ENCODE measurements around the gene CCDC195. TPM values are rescaled to one million over a fixed set of nuclear protein-coding genes. Genes with fewer than 3 reads are reported as not detected.

The CCDC195 gene
- total RNA-seq, 4 donors from 2014 or later, result not detected

DNA sequence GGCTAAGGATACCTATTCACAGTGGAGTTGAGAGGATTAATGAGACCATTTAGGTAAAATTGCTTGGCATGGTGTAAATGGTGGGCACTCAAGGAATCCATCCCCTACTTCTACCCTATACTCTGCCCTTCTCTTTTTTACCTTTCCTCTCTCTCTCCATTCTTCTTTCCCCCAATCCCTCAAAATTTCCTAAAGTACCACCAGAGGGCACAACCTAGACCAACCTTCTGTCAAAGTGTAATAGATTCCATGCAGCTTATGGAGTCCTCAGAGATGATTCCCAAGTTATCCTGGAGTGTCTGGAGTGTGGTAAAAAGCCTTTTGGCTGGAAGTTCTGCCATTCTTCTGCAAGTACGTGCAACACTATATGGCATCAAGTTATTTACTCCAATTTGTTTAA, 33.0 kb upstream of the CCDC195 start:
- Histone ChIP-seq H3K27ac (no peak overlapping the region), H3K27me3 (no peaks in the 10 kb centered on the region), H3K36me3 (no peaks in the 10 kb centered on the region), H3K9me3 (no peaks in the 10 kb centered on the region), H3K4me1 (no peaks in the 10 kb centered on the region), H3K4me3 (no peak overlapping the region)
- no peak for TF ChIP-seq POLR2A (IDR thresholded peaks at IDR 0.05)
- TF ChIP-seq, protein P1, sequence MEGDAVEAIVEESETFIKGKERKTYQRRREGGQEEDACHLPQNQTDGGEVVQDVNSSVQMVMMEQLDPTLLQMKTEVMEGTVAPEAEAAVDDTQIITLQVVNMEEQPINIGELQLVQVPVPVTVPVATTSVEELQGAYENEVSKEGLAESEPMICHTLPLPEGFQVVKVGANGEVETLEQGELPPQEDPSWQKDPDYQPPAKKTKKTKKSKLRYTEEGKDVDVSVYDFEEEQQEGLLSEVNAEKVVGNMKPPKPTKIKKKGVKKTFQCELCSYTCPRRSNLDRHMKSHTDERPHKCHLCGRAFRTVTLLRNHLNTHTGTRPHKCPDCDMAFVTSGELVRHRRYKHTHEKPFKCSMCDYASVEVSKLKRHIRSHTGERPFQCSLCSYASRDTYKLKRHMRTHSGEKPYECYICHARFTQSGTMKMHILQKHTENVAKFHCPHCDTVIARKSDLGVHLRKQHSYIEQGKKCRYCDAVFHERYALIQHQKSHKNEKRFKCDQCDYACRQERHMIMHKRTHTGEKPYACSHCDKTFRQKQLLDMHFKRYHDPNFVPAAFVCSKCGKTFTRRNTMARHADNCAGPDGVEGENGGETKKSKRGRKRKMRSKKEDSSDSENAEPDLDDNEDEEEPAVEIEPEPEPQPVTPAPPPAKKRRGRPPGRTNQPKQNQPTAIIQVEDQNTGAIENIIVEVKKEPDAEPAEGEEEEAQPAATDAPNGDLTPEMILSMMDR (IDR thresholded peaks at IDR 0.05), result peak in 2 of 6 experiments; percentile 15 to 24
- DNase-seq, result no peak

DNA sequence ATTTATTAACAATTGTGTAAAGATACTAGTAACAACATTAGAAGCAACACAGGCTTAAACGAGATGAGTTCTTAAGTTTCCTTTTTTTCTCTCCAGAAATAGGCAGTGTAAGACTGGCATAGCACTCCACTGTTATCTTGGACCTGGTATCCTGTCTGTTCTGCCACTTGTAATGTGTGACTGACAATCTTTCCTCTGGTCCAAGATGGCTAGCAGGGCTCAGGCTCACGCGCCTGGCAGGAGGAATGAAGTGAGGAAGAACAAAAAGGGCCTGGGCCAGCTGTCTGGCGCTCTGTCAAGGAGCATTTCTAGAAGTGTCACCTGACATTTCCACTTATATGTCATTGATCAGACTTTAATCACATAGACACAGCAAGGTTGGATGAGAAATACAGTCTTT, 31.6 kb upstream of the CCDC195 start:
- Histone ChIP-seq H3K4me1 (no peaks in the 10 kb centered on the region), H3K9me3 (no peaks in the 10 kb centered on the region), H3K27ac (no peak overlapping the region), H3K4me3 (no peak overlapping the region), H3K27me3 (no peaks in the 10 kb centered on the region), H3K36me3 (no peaks in the 10 kb centered on the region)
- TF ChIP-seq, protein P1 (IDR thresholded peaks at IDR 0.05), result no peak
- DNase-seq, result no peak

DNA sequence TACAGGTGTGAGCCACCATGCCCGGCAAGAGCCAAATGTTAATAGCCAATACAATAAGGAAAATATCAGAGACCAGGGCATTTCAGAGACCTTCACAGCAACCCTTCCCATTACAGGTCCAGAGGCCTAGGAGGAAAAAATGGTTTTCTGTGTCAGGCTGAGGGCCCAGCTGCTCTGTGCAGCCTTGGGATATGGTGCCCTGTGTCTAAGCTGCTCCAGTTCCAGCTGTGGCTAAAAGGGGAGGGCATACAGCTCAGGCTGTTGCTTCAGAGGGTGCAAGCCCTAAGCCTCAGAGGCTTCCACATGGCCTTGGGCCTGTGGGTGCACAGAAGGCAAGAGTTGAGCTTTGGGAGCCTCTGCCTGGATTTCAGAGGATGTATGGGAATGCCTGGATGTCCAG, 20.1 kb upstream of the CCDC195 start:
- Histone ChIP-seq H3K9me3 (peaks cover 0 to 13% (median 4%) of the 10 kb centered on the region in 4 donors), H3K27ac (no peak overlapping the region), H3K4me3 (no peak overlapping the region), H3K4me1 (no peaks in the 10 kb centered on the region), H3K27me3 (no peaks in the 10 kb centered on the region), H3K36me3 (no peaks in the 10 kb centered on the region)
- TF ChIP-seq POLR2A (IDR thresholded peaks at IDR 0.05), result no peak
- TF ChIP-seq, protein P1 (IDR thresholded peaks at IDR 0.05), result no peak
- no peak for DNase-seq

DNA sequence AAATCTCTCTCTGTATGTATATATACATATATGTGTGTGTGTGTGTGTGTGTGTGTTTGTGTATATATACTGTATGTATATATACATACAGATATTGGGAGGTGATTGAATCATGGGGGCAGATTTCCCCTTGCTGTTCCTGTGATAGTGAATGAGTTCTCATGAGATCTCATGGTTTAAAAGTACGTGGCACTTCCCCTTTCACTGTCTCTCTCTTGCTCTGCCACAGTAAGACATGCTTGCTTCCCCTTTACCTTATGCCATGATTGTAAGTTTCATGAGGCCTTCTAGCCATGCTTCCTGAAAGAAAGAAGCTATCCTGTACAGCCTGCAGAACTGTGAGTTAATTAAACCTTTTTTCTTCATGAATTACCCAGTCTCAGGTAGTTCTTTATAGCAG, 18.8 kb upstream of the CCDC195 start:
- Histone ChIP-seq H3K27me3 (no peaks in the 10 kb centered on the region), H3K9me3 (peaks cover 0 to 13% (median 4%) of the 10 kb centered on the region in 4 donors), H3K4me1 (no peaks in the 10 kb centered on the region), H3K27ac (no peak overlapping the region), H3K4me3 (no peak overlapping the region), H3K36me3 (no peaks in the 10 kb centered on the region)
- TF ChIP-seq, protein P1 (IDR thresholded peaks at IDR 0.05), result no peak
- TF ChIP-seq POLR2A (IDR thresholded peaks at IDR 0.05), result no peak
- DNase-seq, result no peak

DNA sequence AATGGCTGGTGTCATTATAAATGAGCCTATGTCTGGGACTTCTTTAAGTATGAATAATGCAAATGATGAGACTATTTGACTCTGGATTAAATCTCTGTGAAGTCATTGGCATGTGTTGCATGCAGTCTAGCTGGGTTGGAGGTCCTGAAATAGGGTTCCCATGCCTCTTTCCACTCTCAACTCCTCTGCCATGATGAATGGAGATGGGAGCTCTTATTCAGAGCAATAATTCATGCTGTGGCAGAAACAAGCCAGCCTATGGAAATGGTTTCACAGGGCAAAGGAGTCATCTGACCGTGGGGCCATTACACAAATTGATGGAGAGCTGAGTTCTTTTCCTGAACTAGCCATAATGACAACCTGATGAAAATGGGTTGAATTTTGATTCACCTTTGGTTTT, 15.5 kb upstream of the CCDC195 start:
- H3K27me3 ChIP-seq, result no peaks in the 10 kb centered on the region
- peaks cover 0 to 8% (median 3%) of the 10 kb centered on the region in 4 donors for H3K9me3 ChIP-seq
- no peak overlapping the region for H3K4me3 ChIP-seq
- H3K36me3 ChIP-seq, result no peaks in the 10 kb centered on the region
- H3K4me1 ChIP-seq, result no peaks in the 10 kb centered on the region
- no peak overlapping the region for H3K27ac ChIP-seq
- TF ChIP-seq, protein P1 (IDR thresholded peaks at IDR 0.05), result no peak
- no peak for TF ChIP-seq POLR2A (IDR thresholded peaks at IDR 0.05)
- no peak for DNase-seq

DNA sequence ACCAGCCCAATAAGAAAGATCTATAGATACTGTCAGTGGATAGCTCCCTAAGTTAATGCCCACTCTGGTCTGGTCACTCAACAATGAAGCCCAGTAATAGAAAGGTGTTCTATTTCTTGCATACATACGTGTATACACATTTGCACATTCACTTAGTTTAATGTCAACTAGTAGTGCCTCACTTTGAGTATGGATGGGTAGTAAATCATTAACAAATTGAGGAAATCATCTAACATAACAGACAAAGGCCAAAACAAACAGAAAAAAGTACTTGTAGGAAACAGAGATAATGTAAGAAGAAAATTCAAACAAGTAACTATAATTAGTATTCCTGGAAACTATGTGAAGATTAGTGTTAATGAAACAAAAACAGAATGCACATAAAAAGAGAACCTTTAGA, 13.3 kb upstream of the CCDC195 start:
- no peaks in the 10 kb centered on the region for H3K27me3 ChIP-seq
- no peaks in the 10 kb centered on the region for H3K36me3 ChIP-seq
- H3K27ac ChIP-seq, result no peak overlapping the region
- H3K4me1 ChIP-seq, result no peaks in the 10 kb centered on the region
- no peak for DNase-seq
- H3K4me3 ChIP-seq, result no peak overlapping the region
- no peaks in the 10 kb centered on the region for H3K9me3 ChIP-seq
- TF ChIP-seq, protein P1 (IDR thresholded peaks at IDR 0.05), result no peak
- no peak for TF ChIP-seq POLR2A (IDR thresholded peaks at IDR 0.05)

Measured in Peyer's patch (tissue), 4 donors.